Endodermal cell (in vitro differentiated cells): ENCODE measurements around the gene UBA5. TPM values are rescaled to one million over a fixed set of nuclear protein-coding genes. Genes with fewer than 3 reads are reported as not detected.

Experiments used
- DNase-seq: peaks from one replicate; pipeline ENCODE4 v3.0.0-alpha.2; 2017
- H3K27ac ChIP-seq: 2 replicates; pipeline ENCODE4 v1.5.1; 2013; ENCODE audit warnings: mild to moderate bottlenecking, low read depth, low read length, moderate library complexity
- H3K27me3 ChIP-seq: 2 replicates; pipeline ENCODE4 v1.6.1; 2013; ENCODE audit warnings: mild to moderate bottlenecking, low read length, moderate library complexity; ENCODE audit not compliant: insufficient read depth, control insufficient read depth, poor library complexity, severe bottlenecking
- H3K36me3 ChIP-seq: 2 replicates; pipeline ENCODE4 v1.7.0; 2013; ENCODE audit warnings: mild to moderate bottlenecking, low read length, moderate library complexity; ENCODE audit not compliant: control insufficient read depth, insufficient read depth
- H3K4me1 ChIP-seq: one replicate; pipeline ENCODE4 v1.7.0; 2013; ENCODE audit warnings: low read length; ENCODE audit not compliant: control insufficient read depth, insufficient read depth
- H3K4me3 ChIP-seq: 2 replicates; pipeline ENCODE4 v1.5.1; 2013; ENCODE audit warnings: mild to moderate bottlenecking, low read length, moderate library complexity
- H3K9ac ChIP-seq: 2 replicates; pipeline ENCODE4 v1.6.1; 2013; ENCODE audit warnings: mild to moderate bottlenecking, low read length, moderate library complexity; ENCODE audit not compliant: poor library complexity, severe bottlenecking; ENCODE audit errors: extremely low read depth
- H3K9me3 ChIP-seq: 2 replicates; pipeline ENCODE4 v1.6.1; 2013; ENCODE audit warnings: mild to moderate bottlenecking, low read length, moderate library complexity; ENCODE audit not compliant: control insufficient read depth
- H3K27ac Mint-ChIP-seq: 2 replicates; pipeline ENCODE4 v1.8.0; 2020; ENCODE audit warnings: mixed read lengths
- H3K27me3 Mint-ChIP-seq: 2 replicates; pipeline ENCODE4 v1.8.0; 2021; ENCODE audit warnings: mild to moderate bottlenecking, mixed read lengths; ENCODE audit not compliant: insufficient read depth
- H3K36me3 Mint-ChIP-seq: 2 replicates; pipeline ENCODE4 v1.8.0; 2020; ENCODE audit warnings: low read depth, mixed read lengths
- H3K4me1 Mint-ChIP-seq: 2 replicates; pipeline ENCODE4 v1.8.0; 2020; ENCODE audit warnings: mixed read lengths
- H3K4me3 Mint-ChIP-seq: 2 replicates; pipeline ENCODE4 v1.8.0; 2020; ENCODE audit warnings: mild to moderate bottlenecking, moderate library complexity, mixed read lengths
- H3K9me3 Mint-ChIP-seq: 2 replicates; pipeline ENCODE4 v1.8.0; 2020; ENCODE audit warnings: mild to moderate bottlenecking, mixed read lengths
- CTCF ChIP-seq: fragments of 200-600 bp; sonication (generic); conservative IDR thresholded peaks from 2 replicates; pipeline ENCODE4 v1.5.0; 2021; ENCODE audit warnings: antibody characterized with exemption, mild to moderate bottlenecking
- WGBS, 2 experiments: methylation state at CpG; one replicate each; pipeline versions ENCODE4 v1.1.5 to v1.1.7; 2013; ENCODE audit warnings: missing lambda C conversion rate in 2 of 2, mixed read lengths in 1 of 2; ENCODE audit not compliant: insufficient coverage in 1 of 2, insufficient read length in 1 of 2; 5-methylcytosine and 5-hydroxymethylcytosine counted together
- total RNA-seq, 2 donors: library from RNA; stranded (reverse); fragmentation: NEBNext Ultra II Directional in 1 of 2; extraction: Animal tissue kit (Norgen Biotek cat#: 25700) in 1 of 2; gene quantifications; 2 replicates in 1 of 2; 3 replicates in 1 of 2; pipeline ENCODE4 v1.2.1, GENCODE V29; 2021

UBA5 gene
- total RNA-seq, 2 donors from 2014 or later = 46.1 to 58.4 TPM

GRCh38 chr3:132626955-132627354 is 33.2 kb upstream of the UBA5 start:
- TF ChIP-seq CTCF = no peak
- 91 to 92% methylated on average over 5 to 6 of the region's 6 CpGs for WGBS, 2 experiments
- peaks cover 19% of the 10 kb centered on the region for H3K36me3 ChIP-seq
- H3K27ac ChIP-seq = peak overlapping the region; percentile 7
- no peak overlapping the region for H3K4me3 Mint-ChIP-seq
- DNase-seq = peak; percentile 53
- no peaks in the 10 kb centered on the region for H3K27me3 ChIP-seq
- no peaks in the 10 kb centered on the region for H3K27me3 Mint-ChIP-seq
- no peaks in the 10 kb centered on the region for H3K4me1 ChIP-seq
- peaks cover 14% of the 10 kb centered on the region for H3K36me3 Mint-ChIP-seq
- no peak overlapping the region for H3K4me3 ChIP-seq
- H3K4me1 Mint-ChIP-seq = peaks cover 2% of the 10 kb centered on the region
- peak overlapping the region; percentile 26 for H3K27ac Mint-ChIP-seq
- H3K9ac ChIP-seq = no peak overlapping the region
- no peaks in the 10 kb centered on the region for H3K9me3 ChIP-seq
- no peaks in the 10 kb centered on the region for H3K9me3 Mint-ChIP-seq

- no peaks in the 10 kb centered on the region for H3K9me3 Mint-ChIP-seq
- peaks cover 19% of the 10 kb centered on the region for H3K36me3 ChIP-seq
These were observed 32.0 kb upstream of the UBA5 start for GRCh38 chr3:132628157-132628556.

GRCh38 chr3:132629928-132630327 is 30.2 kb upstream of the UBA5 start:
- Mint-ChIP-seq H3K27ac (no peak overlapping the region), H3K9me3 (no peaks in the 10 kb centered on the region), H3K36me3 (peaks cover 13% of the 10 kb centered on the region), H3K4me1 (peaks cover 2% of the 10 kb centered on the region), H3K4me3 (no peak overlapping the region), H3K27me3 (no peaks in the 10 kb centered on the region)
- TF ChIP-seq CTCF = no peak
- no peak overlapping the region for H3K9ac ChIP-seq
- H3K36me3 ChIP-seq = peaks cover 19% of the 10 kb centered on the region
- DNase-seq = no peak
- H3K27me3 ChIP-seq = no peaks in the 10 kb centered on the region
- H3K9me3 ChIP-seq = no peaks in the 10 kb centered on the region
- 80% methylated on average over 1 of the region's 1 CpG; no CpG with 5 or more reads in 1 of the 2 experiments for WGBS, 2 experiments
- H3K27ac ChIP-seq = no peak overlapping the region
- no peaks in the 10 kb centered on the region for H3K4me1 ChIP-seq
- no peak overlapping the region for H3K4me3 ChIP-seq

More at GRCh38 chr3:132628157-132628556, 32.0 kb upstream of the UBA5 start:
- WGBS, 2 experiments = 98 to 100% methylated on average over 2 of the region's 2 CpGs
- Histone ChIP-seq H3K27ac (no peak overlapping the region), H3K9ac (no peak overlapping the region), H3K4me1 (no peaks in the 10 kb centered on the region), H3K9me3 (no peaks in the 10 kb centered on the region), H3K27me3 (no peaks in the 10 kb centered on the region), H3K4me3 (no peak overlapping the region)
- peaks cover 2% of the 10 kb centered on the region for H3K4me1 Mint-ChIP-seq
- no peak overlapping the region for H3K27ac Mint-ChIP-seq
- no peak for TF ChIP-seq CTCF
- H3K4me3 Mint-ChIP-seq = no peak overlapping the region
- no peaks in the 10 kb centered on the region for H3K27me3 Mint-ChIP-seq
- no peak for DNase-seq
- peaks cover 14% of the 10 kb centered on the region for H3K36me3 Mint-ChIP-seq
